ENCODE measurements around the gene SLC35B2. TPM values are rescaled to one million over a fixed set of nuclear protein-coding genes. Genes with fewer than 3 reads are reported as not detected.
A peak's percentile ranks its signal among the peaks of the same experiment; 100 is the strongest.

The SLC35B2 gene
- total and polyA plus RNA-seq, 10 of the 15 experiments (the other 5 are each of a cell fraction or from before 2014, with no cell fraction given): 11.3 to 45.4 (median 33.8) TPM

GRCh38 chr6:44264154-44265006 is 7.1 kb upstream of the SLC35B2 start (continued):
- TF ChIP-seq ZBTB4 (CRISPR knock-in tag; IDR thresholded peaks at IDR 0.05) (no peak), ZNF24 (IDR thresholded peaks at IDR 0.05) (peak; percentile 32; the same call in 1 of the 2 replicates), CTCF (IDR thresholded peaks at IDR 0.05 in 2 of 3, conservative IDR thresholded peaks at IDR 0.05 in 1 of 3; ENCODE audit: control insufficient read depth in 2 of 3, extremely low read depth in 1 of 3, insufficient read depth in 1 of 3, low read depth in 3 of 3, low read length in 3 of 3) (peak in 1 of 3 experiments; percentile 14; a peak in 2 of 6 replicates), SMARCA5 (IDR thresholded peaks at IDR 0.05) (no peak; the same call in 1 of the 2 replicates), MXI1 (IDR thresholded peaks at IDR 0.05; ENCODE audit: low read depth, low read length) (peak; percentile 79), ZBTB33 (IDR thresholded peaks at IDR 0.05) (no peak), ATF2 (IDR thresholded peaks at IDR 0.05; ENCODE audit: low read length) (no peak), STAT3 (IDR thresholded peaks at IDR 0.05; ENCODE audit: low read depth, low read length) (no peak), POLR2AphosphoS5 (IDR thresholded peaks at IDR 0.05; ENCODE audit: low read length) (peak; percentile 18), NR2F1 (conservative IDR thresholded peaks at IDR 0.05) (no peak), POLR2A (IDR thresholded peaks at IDR 0.05; ENCODE audit: low read depth, low read length) (no peak), SUPT20H (IDR thresholded peaks at IDR 0.05; ENCODE audit: borderline replicate concordance, control insufficient read depth, low read depth, low read length) (no peak), ZNF592 (IDR thresholded peaks at IDR 0.05) (no peak), WRNIP1 (IDR thresholded peaks at IDR 0.05; ENCODE audit: borderline replicate concordance, low read depth, low read length) (no peak), RCOR1 (conservative IDR thresholded peaks at IDR 0.05; ENCODE audit: low read depth, low read length) (no peak), TARDBP (IDR thresholded peaks at IDR 0.05; ENCODE audit: borderline replicate concordance) (no peak), MTA2 (IDR thresholded peaks at IDR 0.05; ENCODE audit: low read depth) (0 out of 2 replicates have a peak, but pooled peaks have one; percentile 9)

Data from GM12878 (cell line).